Measurements from ENCODE around the gene CST5.

- TF ChIP-seq GATA3 (IDR thresholded peaks at IDR 0.05; ENCODE audit: low read depth, low read length) (no peak), GATA2 (IDR thresholded peaks at IDR 0.05; ENCODE audit: low read depth, low read length) (no peak)
These were observed 21.5 kb downstream of the CST5 start for GRCh38 chr20:23857962-23858595.
